K562 (cell line): ENCODE data around the gene CBX4. TPM values are rescaled to one million over a fixed set of nuclear protein-coding genes. Genes with fewer than 3 reads are reported as not detected.

Experiments
- EGR1 ChIP-seq: fragments of 450-650 bp; conservative IDR thresholded peaks from 2 replicates; pipeline ENCODE4 v1.6.1; 2017; ENCODE audit warnings: mild to moderate bottlenecking
- ESRRB ChIP-seq: fragments of 250-450 bp; sonication (Bioruptor Pico); IDR thresholded peaks from 2 replicates; pipeline ENCODE4 v1.5.0; 2020; ENCODE audit warnings: mild to moderate bottlenecking, moderate library complexity, borderline replicate concordance
- ETV1 ChIP-seq: fragments of 450-650 bp; conservative IDR thresholded peaks from 2 replicates; pipeline ENCODE4 v1.6.1; 2016; ENCODE audit warnings: missing genetic modification characterization, control low read depth, low read depth, missing compliant biosample characterization
- FOXO4 ChIP-seq: fragments of 450-650 bp; formaldehyde crosslinking; IDR thresholded peaks from 2 replicates; pipeline ENCODE4 v1.4.0; 2020; ENCODE audit warnings: mild to moderate bottlenecking, moderate library complexity
- IRF1 ChIP-seq: sonication (generic); formaldehyde crosslinking; IDR thresholded peaks from 2 replicates; pipeline ENCODE4 v1.8.0; 2022; ENCODE audit warnings: missing genetic modification reagents, mild to moderate bottlenecking, borderline replicate concordance
- NFIC ChIP-seq: fragments of 450-650 bp; IDR thresholded peaks from 2 replicates; pipeline ENCODE4 v1.6.1; 2017; ENCODE audit warnings: mild to moderate bottlenecking, inconsistent platforms
- TSC22D4 ChIP-seq: fragments of 450-650 bp; IDR thresholded peaks from 2 replicates; pipeline ENCODE4 v1.6.1; 2016; ENCODE audit warnings: missing genetic modification characterization, missing biosample characterization, control low read depth
- USF1 ChIP-seq: sonication (generic); formaldehyde crosslinking; IDR thresholded peaks from 2 replicates; pipeline ENCODE4 v1.9.0; 2022; ENCODE audit warnings: mild to moderate bottlenecking, missing genetic modification reagents
- ZNF133 ChIP-seq: fragments of 250-450 bp; sonication (Bioruptor Pico); IDR thresholded peaks from 2 replicates; pipeline ENCODE4 v1.4.0; 2020; ENCODE audit warnings: mild to moderate bottlenecking
- polyA plus RNA-seq, 8 experiments: library from polyadenylated mRNA; depleted of rRNA in 4 of 8; stranded (reverse) in 5 of 8; unstranded in 3 of 8; fragments of >200 nt; fragmentation: Nextera tagmentation in 2 of 8; fragmentation: Illumina TruSeq in 1 of 8; extraction: Ambion mirVana in 2 of 8; extraction: Trizol in 1 of 8; gene quantifications; 2 replicates each; pipeline versions ENCODE4 v1.2.1 to v1.2.3, GENCODE V29; 2011 to 2014; ENCODE audit warnings: inconsistent platforms in 1 of 8, missing spikeins in 1 of 8
- total RNA-seq, 7 experiments: library from RNA; depleted of rRNA in 6 of 7; stranded (reverse); fragments of >200 nt in 6 of 7; fragmentation: Illumina TruSeq in 2 of 7; extraction: Trizol in 2 of 7; gene quantifications; 2 replicates each; pipeline versions ENCODE4 v1.2.1 to v1.2.3, GENCODE V29; 2011 to 2021; ENCODE audit warnings: low replicate concordance in 1 of 7

Gene CBX4
- total and polyA plus RNA-seq, 9 of the 15 experiments (the other 6 are each of a cell fraction or from before 2014, with no cell fraction given): 0.98 to 50.5 (median 10.0) TPM

DNA sequence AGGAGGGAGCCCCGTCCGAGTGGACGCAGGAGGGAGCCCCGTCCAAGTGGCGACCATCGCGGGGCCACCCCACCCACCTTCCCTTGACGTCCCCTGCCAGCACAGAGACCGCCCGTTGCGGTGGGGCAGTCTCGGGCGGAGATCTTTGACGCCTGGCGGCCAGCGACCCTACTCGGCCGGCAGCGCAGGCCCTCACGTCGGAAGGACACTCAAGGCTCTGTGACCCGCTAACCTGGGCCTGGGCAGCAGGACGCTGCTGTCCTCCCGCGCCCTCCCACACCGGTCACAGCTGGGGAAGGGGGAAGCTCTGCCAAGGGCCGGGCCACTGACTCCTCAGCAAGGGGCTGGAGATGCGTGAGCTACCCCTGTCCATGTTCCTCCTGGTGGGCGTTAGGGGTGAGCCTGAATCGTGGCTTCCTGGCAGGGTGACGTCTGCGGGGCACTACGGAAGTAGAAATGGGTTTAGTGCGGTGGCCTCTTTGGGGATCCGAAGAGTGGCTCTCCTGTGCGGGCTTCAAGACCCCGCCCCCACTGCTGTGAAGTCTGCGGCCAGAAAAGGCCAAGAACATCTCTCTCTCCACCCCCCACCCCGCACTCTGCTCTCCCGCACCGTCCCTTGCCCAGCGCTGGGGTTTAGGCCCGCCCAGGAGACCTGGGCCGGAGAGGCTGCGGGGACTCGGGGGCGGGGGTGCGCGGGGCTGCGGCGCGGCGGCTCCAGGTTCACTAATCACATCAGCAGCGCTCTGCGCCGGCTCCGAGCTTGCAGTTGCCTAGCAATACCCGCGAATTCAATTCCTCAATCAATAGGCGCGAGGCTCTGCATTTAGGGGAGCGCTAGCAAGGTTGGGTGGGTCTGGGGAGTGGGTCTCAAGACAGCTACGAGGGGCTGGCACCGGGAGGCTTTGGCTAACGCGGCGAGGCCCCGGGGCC lies 48.2 kb downstream of the CBX4 start (continued):
- no peak for TF ChIP-seq USF1 (CRISPR knock-in tag)
- TF ChIP-seq TSC22D4 (tag): no peak
- TF ChIP-seq ZNF133 (CRISPR knock-in tag): no peak
- TF ChIP-seq NFIC: no peak
- TF ChIP-seq FOXO4 (CRISPR knock-in tag): no peak
- no peak for TF ChIP-seq IRF1 (CRISPR knock-in tag)
- TF ChIP-seq ESRRB (CRISPR knock-in tag): no peak
- no peak for TF ChIP-seq ETV1
- TF ChIP-seq EGR1: no peak
- TF ChIP-seq, all 486 proteins: peak for 3
